DOHH2 (cell line): Measurements from ENCODE around the gene ITGBL1.

ENCODE experiments used
- H3F3A ChIP-seq: fragments of 200-600 bp; sonication (generic), shearing (Covaris generic); 2 replicates; pipeline ENCODE4 v1.6.0; 2016; ENCODE audit warnings: antibody characterized with exemption, mild to moderate bottlenecking; ENCODE audit not compliant: control insufficient read depth, insufficient read depth
- H3K27ac ChIP-seq: fragments of 200-600 bp; sonication (generic); 2 replicates; pipeline ENCODE4 v1.5.1; 2014; ENCODE audit warnings: low read depth, mild to moderate bottlenecking, low read length, moderate library complexity
- H3K27me3 ChIP-seq: fragments of 200-600 bp; sonication (generic); 2 replicates; pipeline ENCODE4 v1.6.1; 2014; ENCODE audit warnings: mild to moderate bottlenecking, low read length, mixed read lengths; ENCODE audit not compliant: control insufficient read depth
- H3K36me3 ChIP-seq: fragments of 200-600 bp; sonication (generic); 2 replicates; pipeline ENCODE4 v1.6.1; 2014; ENCODE audit warnings: mild to moderate bottlenecking, low read length, moderate library complexity, mixed read lengths; ENCODE audit not compliant: control insufficient read depth
- H3K4me1 ChIP-seq: fragments of 200-600 bp; sonication (generic); 2 replicates; pipeline ENCODE4 v1.6.1; 2014; ENCODE audit warnings: mild to moderate bottlenecking, low read length, mixed read lengths; ENCODE audit not compliant: control insufficient read depth
- H3K4me2 ChIP-seq: fragments of 200-600 bp; sonication (generic); 2 replicates; pipeline ENCODE4 v1.6.0; 2014; ENCODE audit warnings: mild to moderate bottlenecking, low read length, moderate library complexity
- H3K4me3 ChIP-seq: fragments of 200-600 bp; sonication (generic); 2 replicates; pipeline ENCODE4 v1.5.1; 2014; ENCODE audit warnings: mild to moderate bottlenecking, low read length, mixed read lengths
- H3K79me2 ChIP-seq: fragments of 200-600 bp; sonication (generic); 2 replicates; pipeline ENCODE4 v1.6.1; 2014; ENCODE audit warnings: mild to moderate bottlenecking, low read length, mixed read lengths; ENCODE audit not compliant: control insufficient read depth
- H3K9me2 ChIP-seq: fragments of 200-600 bp; sonication (generic); replicated peaks from 2 replicates; pipeline ENCODE4 v1.6.1; 2014; ENCODE audit warnings: mild to moderate bottlenecking, low read length, mixed read lengths; ENCODE audit not compliant: control insufficient read depth
- H3K9me3 ChIP-seq: fragments of 200-600 bp; sonication (generic); 2 replicates; pipeline ENCODE4 v1.6.1; 2014; ENCODE audit warnings: antibody characterized with exemption, low read length, mixed read lengths; ENCODE audit not compliant: control insufficient read depth, insufficient read depth
- H4K20me1 ChIP-seq: fragments of 200-600 bp; sonication (generic); 2 replicates; pipeline ENCODE4 v1.6.0; 2014; ENCODE audit warnings: low read depth, mild to moderate bottlenecking, antibody characterized with exemption, low read length, moderate library complexity; ENCODE audit not compliant: control insufficient read depth, insufficient read depth
- CTCF ChIP-seq: fragments of 200-600 bp; sonication (generic); IDR thresholded peaks from one replicate; pipeline ENCODE4 v1.5.1; 2014; ENCODE audit warnings: antibody characterized with exemption, mild to moderate bottlenecking, low read depth, low read length; ENCODE audit not compliant: poor library complexity, severe bottlenecking
- EZH2phosphoT487 ChIP-seq: fragments of 200-600 bp; sonication (generic); IDR thresholded peaks from 2 replicates; pipeline ENCODE4 v1.6.1; 2017; ENCODE audit warnings: borderline replicate concordance, mild to moderate bottlenecking, antibody characterized with exemption, low read length, moderate library complexity, mixed read lengths

ITGBL1 gene

DNA sequence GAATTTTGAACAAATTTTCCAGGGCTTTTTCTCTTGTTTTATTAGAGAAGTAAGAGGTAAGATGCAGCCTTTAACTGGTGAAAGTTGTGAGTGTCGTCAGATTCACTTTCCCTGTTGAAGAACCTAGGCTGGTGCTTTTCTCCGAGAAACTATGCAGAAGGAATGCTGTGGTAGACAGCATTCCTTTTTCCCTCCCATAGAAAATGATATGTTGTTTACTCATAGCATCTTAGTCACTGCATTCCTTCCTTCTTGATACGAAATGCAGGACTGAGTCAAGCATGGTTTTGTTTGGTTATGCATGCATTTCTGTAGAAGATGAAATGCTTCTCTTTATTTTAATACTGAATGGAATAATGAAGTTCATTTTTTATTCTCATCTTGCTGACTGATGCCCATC lies 3.4 kb downstream of the ITGBL1 start:
- no peak overlapping the region for H3K27ac ChIP-seq
- TF ChIP-seq EZH2phosphoT487 (no peak), CTCF (no peak)
- no peaks in the 10 kb centered on the region for H4K20me1 ChIP-seq
- H3K4me2 ChIP-seq: no peak overlapping the region
- no peaks in the 10 kb centered on the region; the same call in 1 of the 2 replicates for H3K27me3 ChIP-seq
- no peaks in the 10 kb centered on the region for H3K9me2 ChIP-seq
- H3F3A ChIP-seq: no peaks in the 10 kb centered on the region
- no peaks in the 10 kb centered on the region for H3K79me2 ChIP-seq
- no peaks in the 10 kb centered on the region for H3K36me3 ChIP-seq
- H3K4me1 ChIP-seq: no peaks in the 10 kb centered on the region
- H3K4me3 ChIP-seq: no peak overlapping the region
- no peaks in the 10 kb centered on the region for H3K9me3 ChIP-seq

DNA sequence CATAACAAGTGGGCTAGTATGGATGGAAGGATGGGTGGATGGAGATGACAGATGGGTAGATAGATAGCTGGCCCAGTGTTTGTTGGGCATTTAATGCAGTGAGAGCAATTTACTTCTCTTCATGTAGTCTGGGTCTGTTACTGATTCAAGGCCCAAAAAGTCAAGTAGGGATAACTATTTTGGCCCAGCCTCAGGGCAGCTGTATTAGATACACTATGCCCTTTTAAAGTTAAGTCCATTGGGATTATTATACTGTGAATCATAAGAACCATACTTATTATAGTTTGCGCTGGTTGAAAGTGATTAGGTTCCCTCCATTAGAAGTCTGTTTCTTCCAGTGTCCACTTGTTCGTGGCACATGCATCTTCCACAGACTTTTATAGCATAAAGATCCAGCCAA lies 4.7 kb downstream of the ITGBL1 start:
- H3K4me3 ChIP-seq: no peak overlapping the region
- H3K79me2 ChIP-seq: no peaks in the 10 kb centered on the region
- no peak overlapping the region for H3K27ac ChIP-seq
- no peaks in the 10 kb centered on the region for H3K36me3 ChIP-seq
- H3K4me2 ChIP-seq: no peak overlapping the region
- H4K20me1 ChIP-seq: no peaks in the 10 kb centered on the region
- H3K9me3 ChIP-seq: no peaks in the 10 kb centered on the region
- no peaks in the 10 kb centered on the region; the same call in 1 of the 2 replicates for H3K27me3 ChIP-seq
- TF ChIP-seq EZH2phosphoT487 (no peak), CTCF (no peak)
- H3K9me2 ChIP-seq: no peaks in the 10 kb centered on the region
- H3K4me1 ChIP-seq: no peaks in the 10 kb centered on the region
- no peaks in the 10 kb centered on the region for H3F3A ChIP-seq

DNA sequence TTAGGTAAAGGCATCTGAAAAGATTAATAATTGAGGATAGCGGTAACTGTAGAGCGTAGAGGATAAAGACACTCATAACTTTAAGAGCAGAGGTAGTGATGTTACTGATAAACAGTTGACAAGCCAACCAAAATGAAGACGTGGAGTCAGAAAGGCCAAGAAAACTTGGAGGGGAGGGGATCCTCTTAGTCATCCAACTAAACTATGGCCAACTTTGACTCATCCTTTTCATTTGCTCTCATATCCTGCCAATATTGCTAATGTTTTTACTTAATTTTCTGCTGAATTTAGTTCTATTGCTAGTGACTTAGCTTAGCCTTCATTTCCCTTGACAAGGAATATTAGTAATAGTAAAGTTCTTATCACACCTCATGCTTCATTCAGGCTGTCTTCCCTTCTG lies 13.4 kb downstream of the ITGBL1 start:
- no peaks in the 10 kb centered on the region for H4K20me1 ChIP-seq
- TF ChIP-seq CTCF (no peak), EZH2phosphoT487 (no peak)
- H3K4me2 ChIP-seq: no peak overlapping the region
- H3K9me3 ChIP-seq: no peaks in the 10 kb centered on the region
- H3K4me1 ChIP-seq: no peaks in the 10 kb centered on the region
- H3K4me3 ChIP-seq: no peak overlapping the region
- H3K79me2 ChIP-seq: no peaks in the 10 kb centered on the region
- H3K27ac ChIP-seq: no peak overlapping the region
- H3K9me2 ChIP-seq: no peaks in the 10 kb centered on the region
- H3K27me3 ChIP-seq: no peaks in the 10 kb centered on the region
- H3F3A ChIP-seq: no peaks in the 10 kb centered on the region
- H3K36me3 ChIP-seq: no peaks in the 10 kb centered on the region

DNA sequence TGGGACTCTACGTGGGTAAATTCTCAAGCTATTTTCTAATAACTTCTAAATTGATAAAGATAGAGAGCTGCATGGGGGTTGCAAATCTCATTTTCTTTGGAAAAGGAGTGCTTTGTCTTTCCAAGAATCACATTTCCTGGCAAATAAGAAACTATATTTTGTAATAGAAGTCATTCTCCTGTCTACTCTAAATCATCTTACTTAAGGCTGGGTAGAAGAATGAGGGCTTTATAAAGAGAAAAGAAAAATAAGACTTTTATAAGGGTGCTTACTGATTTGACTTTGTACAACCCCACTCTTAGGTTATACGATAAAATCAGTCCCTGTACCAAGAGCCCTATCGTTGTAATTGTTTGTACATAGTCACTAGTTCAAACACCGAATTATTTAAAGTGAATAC lies 14.9 kb downstream of the ITGBL1 start:
- Histone ChIP-seq H3K36me3 (no peaks in the 10 kb centered on the region), H3K27ac (no peak overlapping the region), H3K27me3 (no peaks in the 10 kb centered on the region), H4K20me1 (no peaks in the 10 kb centered on the region), H3K79me2 (no peaks in the 10 kb centered on the region), H3K9me3 (no peaks in the 10 kb centered on the region), H3K9me2 (no peaks in the 10 kb centered on the region), H3K4me3 (no peak overlapping the region), H3F3A (no peaks in the 10 kb centered on the region), H3K4me2 (no peak overlapping the region), H3K4me1 (no peaks in the 10 kb centered on the region)
- TF ChIP-seq CTCF (no peak), EZH2phosphoT487 (no peak)
